ENCODE results near the gene PARD6A. TPM values are rescaled to one million over a fixed set of nuclear protein-coding genes. Genes with fewer than 3 reads are reported as not detected.

Gene PARD6A
- total and polyA plus RNA-seq, 2 of the 13 experiments (the other 11 are each of a cell fraction or from before 2014, with no cell fraction given), result 3.5 to 4.3 TPM

DNA sequence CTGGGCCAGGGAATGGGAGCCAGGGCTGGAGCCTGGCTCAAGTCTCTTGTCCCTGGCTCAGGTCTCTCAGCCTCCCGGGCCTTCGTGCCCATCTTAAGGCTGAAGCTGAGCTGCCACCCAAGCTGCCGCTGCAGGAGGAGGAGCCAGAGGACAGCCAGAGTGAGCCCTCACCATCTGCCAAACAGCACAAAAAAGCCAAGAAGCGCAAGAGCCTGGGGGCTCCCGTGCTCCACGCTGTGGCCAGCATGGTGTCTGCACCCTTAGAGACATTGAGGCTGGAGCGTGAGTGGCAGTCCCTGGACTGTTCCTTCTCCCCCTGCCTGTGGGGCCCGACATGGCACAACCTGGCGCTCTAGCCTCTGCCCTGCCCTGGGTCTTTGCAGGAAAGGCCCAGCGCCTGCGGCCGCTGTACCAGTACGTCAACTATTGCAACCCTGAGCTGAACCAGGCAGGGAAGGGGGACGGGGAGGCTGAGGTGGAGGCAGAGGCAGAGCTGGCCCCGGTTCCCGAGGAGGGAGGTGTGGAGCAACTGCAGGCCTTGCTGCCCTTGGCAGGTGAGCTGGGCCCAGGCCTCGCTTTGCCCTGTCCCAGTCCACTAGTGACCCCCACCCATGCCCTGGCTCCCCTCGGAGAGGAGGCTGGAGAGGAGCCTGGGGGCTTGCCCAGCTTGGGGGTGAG, 7.2 kb downstream of the PARD6A start (continued):
- TF ChIP-seq, protein P1, sequence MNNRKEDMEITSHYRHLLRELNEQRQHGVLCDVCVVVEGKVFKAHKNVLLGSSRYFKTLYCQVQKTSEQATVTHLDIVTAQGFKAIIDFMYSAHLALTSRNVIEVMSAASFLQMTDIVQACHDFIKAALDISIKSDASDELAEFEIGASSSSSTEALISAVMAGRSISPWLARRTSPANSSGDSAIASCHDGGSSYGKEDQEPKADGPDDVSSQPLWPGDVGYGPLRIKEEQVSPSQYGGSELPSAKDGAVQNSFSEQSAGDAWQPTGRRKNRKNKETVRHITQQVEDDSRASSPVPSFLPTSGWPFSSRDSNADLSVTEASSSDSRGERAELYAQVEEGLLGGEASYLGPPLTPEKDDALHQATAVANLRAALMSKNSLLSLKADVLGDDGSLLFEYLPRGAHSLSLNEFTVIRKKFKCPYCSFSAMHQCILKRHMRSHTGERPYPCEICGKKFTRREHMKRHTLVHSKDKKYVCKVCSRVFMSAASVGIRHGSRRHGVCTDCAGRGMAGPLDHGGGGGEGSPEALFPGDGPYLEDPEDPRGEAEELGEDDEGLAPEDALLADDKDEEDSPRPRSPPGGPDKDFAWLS (CRISPR knock-in tag; IDR thresholded peaks at IDR 0.05; ENCODE audit: borderline replicate concordance), result peak; percentile 97
- TF ChIP-seq, protein P2, sequence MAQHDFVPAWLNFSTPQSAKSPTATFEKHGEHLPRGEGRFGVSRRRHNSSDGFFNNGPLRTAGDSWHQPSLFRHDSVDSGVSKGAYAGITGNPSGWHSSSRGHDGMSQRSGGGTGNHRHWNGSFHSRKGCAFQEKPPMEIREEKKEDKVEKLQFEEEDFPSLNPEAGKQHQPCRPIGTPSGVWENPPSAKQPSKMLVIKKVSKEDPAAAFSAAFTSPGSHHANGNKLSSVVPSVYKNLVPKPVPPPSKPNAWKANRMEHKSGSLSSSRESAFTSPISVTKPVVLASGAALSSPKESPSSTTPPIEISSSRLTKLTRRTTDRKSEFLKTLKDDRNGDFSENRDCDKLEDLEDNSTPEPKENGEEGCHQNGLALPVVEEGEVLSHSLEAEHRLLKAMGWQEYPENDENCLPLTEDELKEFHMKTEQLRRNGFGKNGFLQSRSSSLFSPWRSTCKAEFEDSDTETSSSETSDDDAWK (CRISPR knock-in tag; IDR thresholded peaks at IDR 0.05), result no peak
- TF ChIP-seq CHD2 (IDR thresholded peaks at IDR 0.05; ENCODE audit: low read depth, low read length) (peak; percentile 10; the same call in 1 of the 2 replicates), NR2F1 (CRISPR knock-in tag; IDR thresholded peaks at IDR 0.05) (peak in 1 of 2 experiments; percentile 30; a peak in 1 of 4 replicates), PHF21A (CRISPR knock-in tag; IDR thresholded peaks at IDR 0.05) (no peak; the same call in 1 of the 2 replicates), TBX2 (CRISPR knock-in tag; IDR thresholded peaks at IDR 0.05; ENCODE audit: borderline replicate concordance) (peak; percentile 79), ZNF792 (CRISPR knock-in tag; IDR thresholded peaks at IDR 0.05) (peak; percentile 72; the same call in 1 of the 2 replicates), ZNF724P (CRISPR knock-in tag; IDR thresholded peaks at IDR 0.05; ENCODE audit: borderline replicate concordance) (peak; percentile 75), JUNB (CRISPR knock-in tag; IDR thresholded peaks at IDR 0.05; ENCODE audit: borderline replicate concordance) (no peak), ZNF563 (CRISPR knock-in tag; IDR thresholded peaks at IDR 0.05) (no peak), MAFK (conservative IDR thresholded peaks at IDR 0.05 in 1 of 2, IDR thresholded peaks at IDR 0.05 in 1 of 2; ENCODE audit: low read length in 2 of 2) (peak in 1 of 2 experiments; percentile 26; a peak in 1 of 4 replicates), YEATS4 (CRISPR knock-in tag; IDR thresholded peaks at IDR 0.05; ENCODE audit: borderline replicate concordance) (peak; percentile 50; the same call in 1 of the 2 replicates), ZNF674 (CRISPR knock-in tag; IDR thresholded peaks at IDR 0.05; ENCODE audit: low read depth) (peak; percentile 65; the same call in 1 of the 2 replicates), GTF3A (CRISPR knock-in tag; conservative IDR thresholded peaks at IDR 0.05) (0 out of 2 replicates have a peak, but pooled peaks have one; percentile 83), MAFG (CRISPR knock-in tag; IDR thresholded peaks at IDR 0.05) (no peak), CAMTA2 (CRISPR knock-in tag; IDR thresholded peaks at IDR 0.05; ENCODE audit: borderline replicate concordance) (no peak), TGIF2 (CRISPR knock-in tag; IDR thresholded peaks at IDR 0.05) (peak; percentile 65; the same call in 1 of the 2 replicates), PRPF4 (IDR thresholded peaks at IDR 0.05; ENCODE audit: low read depth, low read length, poor library complexity, severe bottlenecking) (no peak), ZNF549 (CRISPR knock-in tag; IDR thresholded peaks at IDR 0.05) (no peak)
- TF ChIP-seq, protein P3, sequence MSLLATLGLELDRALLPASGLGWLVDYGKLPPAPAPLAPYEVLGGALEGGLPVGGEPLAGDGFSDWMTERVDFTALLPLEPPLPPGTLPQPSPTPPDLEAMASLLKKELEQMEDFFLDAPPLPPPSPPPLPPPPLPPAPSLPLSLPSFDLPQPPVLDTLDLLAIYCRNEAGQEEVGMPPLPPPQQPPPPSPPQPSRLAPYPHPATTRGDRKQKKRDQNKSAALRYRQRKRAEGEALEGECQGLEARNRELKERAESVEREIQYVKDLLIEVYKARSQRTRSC (CRISPR knock-in tag; IDR thresholded peaks at IDR 0.05; ENCODE audit: low read depth), result no peak
- TF ChIP-seq, protein P4, sequence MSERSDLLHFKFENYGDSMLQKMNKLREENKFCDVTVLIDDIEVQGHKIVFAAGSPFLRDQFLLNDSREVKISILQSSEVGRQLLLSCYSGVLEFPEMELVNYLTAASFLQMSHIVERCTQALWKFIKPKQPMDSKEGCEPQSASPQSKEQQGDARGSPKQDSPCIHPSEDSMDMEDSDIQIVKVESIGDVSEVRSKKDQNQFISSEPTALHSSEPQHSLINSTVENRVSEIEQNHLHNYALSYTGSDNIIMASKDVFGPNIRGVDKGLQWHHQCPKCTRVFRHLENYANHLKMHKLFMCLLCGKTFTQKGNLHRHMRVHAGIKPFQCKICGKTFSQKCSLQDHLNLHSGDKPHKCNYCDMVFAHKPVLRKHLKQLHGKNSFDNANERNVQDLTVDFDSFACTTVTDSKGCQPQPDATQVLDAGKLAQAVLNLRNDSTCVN (CRISPR knock-in tag; IDR thresholded peaks at IDR 0.05; ENCODE audit: borderline replicate concordance), result peak; percentile 70; the same call in 1 of the 2 replicates

Measured in HepG2 (cell line).